HG03558 (cell line): ENCODE measurements around the gene NADK.
A peak's percentile ranks its signal among the peaks of the same experiment; 100 is the strongest.
"Not testable (repeated sequence)": the region's sequence is repeated elsewhere in the genome, so short reads cannot be mapped to it uniquely, and the experiment has no call there.

Source experiments
- ATAC-seq: cut with Tn5 transposase; IDR thresholded peaks from one replicate; pipeline ENCODE4 v1.9.1; 2021; ENCODE audit warnings: moderate number of reproducible peaks; ENCODE audit not compliant: unreplicated experiment; ENCODE audit errors: extremely low read depth

The NADK gene

GRCh38 chr1:1752636-1753606, 25.3 kb downstream of the NADK start:
- no peak for ATAC-seq

GRCh38 chr1:1752190-1752589, 26.1 kb downstream of the NADK start:
- ATAC-seq, result no peak

GRCh38 chr1:1749941-1750340, 28.3 kb downstream of the NADK start:
- not testable (repeated sequence) for ATAC-seq

GRCh38 chr1:1748686-1749321, 29.5 kb downstream of the NADK start:
- no peak for ATAC-seq

- ATAC-seq, result peak; percentile 74
Observed at GRCh38 chr1:1746566-1746909, 31.7 kb downstream of the NADK start.

GRCh38 chr1:1745651-1746565, 32.4 kb downstream of the NADK start:
- ATAC-seq, result peak; percentile 41

GRCh38 chr1:1742529-1742928, 35.7 kb downstream of the NADK start:
- not testable (repeated sequence) for ATAC-seq

- ATAC-seq, result not testable (repeated sequence)
Observed at GRCh38 chr1:1741013-1741412, 37.3 kb downstream of the NADK start.

- not testable (repeated sequence) for ATAC-seq
Observed at GRCh38 chr1:1738799-1739337, 39.4 kb downstream of the NADK start.

GRCh38 chr1:1737675-1738590, 40.3 kb downstream of the NADK start:
- ATAC-seq, result not testable (repeated sequence)

- no peak for ATAC-seq
Observed at GRCh38 chr1:1732381-1732780, 45.9 kb downstream of the NADK start.

- no peak for ATAC-seq
Observed at GRCh38 chr1:1730870-1731269, 47.4 kb downstream of the NADK start.

GRCh38 chr1:1730230-1730629, 48.0 kb downstream of the NADK start:
- not testable (repeated sequence) for ATAC-seq

GRCh38 chr1:1729116-1729816, 49.0 kb downstream of the NADK start:
- not testable (repeated sequence) for ATAC-seq

GRCh38 chr1:1728308-1729005, 49.8 kb downstream of the NADK start:
- not testable (repeated sequence) for ATAC-seq

GRCh38 chr1:1727131-1727651, 51.1 kb downstream of the NADK start:
- ATAC-seq, result not testable (repeated sequence)

- not testable (repeated sequence) for ATAC-seq
Observed at GRCh38 chr1:1726088-1726487, 52.2 kb downstream of the NADK start.
